AG10803 (cell line): Measurements from ENCODE around the gene KCNG2.

Source experiments
- DNase-seq: peaks from one replicate; pipeline ENCODE4 v3.0.0; 2010; ENCODE audit warnings: low read depth
- H3K4me3 ChIP-seq: 2 replicates; pipeline ENCODE4 v1.5.1; 2011; ENCODE audit warnings: mild to moderate bottlenecking, low read length, control low read depth
- TF ChIP-seq, protein P1 (sequence below): conservative IDR thresholded peaks from 2 replicates; pipeline ENCODE4 v1.5.1; 2011; ENCODE audit warnings: mild to moderate bottlenecking, low read length, control low read depth, inconsistent platforms

KCNG2 gene

DNA sequence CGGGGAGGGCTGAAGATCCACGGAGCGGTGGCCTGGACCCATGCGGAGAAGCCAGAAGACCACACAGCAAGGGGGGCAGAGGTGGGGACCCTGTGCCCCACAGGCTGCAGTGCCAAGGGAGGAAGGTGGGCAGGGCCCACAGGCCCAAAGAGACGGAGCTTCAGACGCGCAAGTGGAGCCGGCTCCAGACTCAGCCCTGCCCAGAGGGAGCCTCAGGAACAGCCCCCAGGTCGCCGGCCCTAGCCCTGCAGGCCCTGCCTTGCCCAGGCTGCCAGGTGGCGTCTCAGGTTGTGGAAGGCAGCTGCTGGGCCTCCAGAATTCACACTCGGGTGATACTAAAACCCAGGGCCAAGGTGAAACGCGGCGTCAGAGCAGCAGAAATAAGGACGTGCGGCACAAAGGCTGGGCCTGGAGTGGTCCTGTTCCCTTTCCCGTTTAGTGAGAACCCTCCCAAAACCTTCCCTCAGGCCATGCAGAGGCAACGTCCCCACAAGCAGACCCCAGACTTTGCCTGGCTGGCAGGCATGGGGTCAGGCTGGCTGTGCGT is 116.9 kb downstream of the KCNG2 start:
- TF ChIP-seq, protein P1, sequence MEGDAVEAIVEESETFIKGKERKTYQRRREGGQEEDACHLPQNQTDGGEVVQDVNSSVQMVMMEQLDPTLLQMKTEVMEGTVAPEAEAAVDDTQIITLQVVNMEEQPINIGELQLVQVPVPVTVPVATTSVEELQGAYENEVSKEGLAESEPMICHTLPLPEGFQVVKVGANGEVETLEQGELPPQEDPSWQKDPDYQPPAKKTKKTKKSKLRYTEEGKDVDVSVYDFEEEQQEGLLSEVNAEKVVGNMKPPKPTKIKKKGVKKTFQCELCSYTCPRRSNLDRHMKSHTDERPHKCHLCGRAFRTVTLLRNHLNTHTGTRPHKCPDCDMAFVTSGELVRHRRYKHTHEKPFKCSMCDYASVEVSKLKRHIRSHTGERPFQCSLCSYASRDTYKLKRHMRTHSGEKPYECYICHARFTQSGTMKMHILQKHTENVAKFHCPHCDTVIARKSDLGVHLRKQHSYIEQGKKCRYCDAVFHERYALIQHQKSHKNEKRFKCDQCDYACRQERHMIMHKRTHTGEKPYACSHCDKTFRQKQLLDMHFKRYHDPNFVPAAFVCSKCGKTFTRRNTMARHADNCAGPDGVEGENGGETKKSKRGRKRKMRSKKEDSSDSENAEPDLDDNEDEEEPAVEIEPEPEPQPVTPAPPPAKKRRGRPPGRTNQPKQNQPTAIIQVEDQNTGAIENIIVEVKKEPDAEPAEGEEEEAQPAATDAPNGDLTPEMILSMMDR = no peak
- H3K4me3 ChIP-seq = no peak overlapping the region
- no peak for DNase-seq

DNA sequence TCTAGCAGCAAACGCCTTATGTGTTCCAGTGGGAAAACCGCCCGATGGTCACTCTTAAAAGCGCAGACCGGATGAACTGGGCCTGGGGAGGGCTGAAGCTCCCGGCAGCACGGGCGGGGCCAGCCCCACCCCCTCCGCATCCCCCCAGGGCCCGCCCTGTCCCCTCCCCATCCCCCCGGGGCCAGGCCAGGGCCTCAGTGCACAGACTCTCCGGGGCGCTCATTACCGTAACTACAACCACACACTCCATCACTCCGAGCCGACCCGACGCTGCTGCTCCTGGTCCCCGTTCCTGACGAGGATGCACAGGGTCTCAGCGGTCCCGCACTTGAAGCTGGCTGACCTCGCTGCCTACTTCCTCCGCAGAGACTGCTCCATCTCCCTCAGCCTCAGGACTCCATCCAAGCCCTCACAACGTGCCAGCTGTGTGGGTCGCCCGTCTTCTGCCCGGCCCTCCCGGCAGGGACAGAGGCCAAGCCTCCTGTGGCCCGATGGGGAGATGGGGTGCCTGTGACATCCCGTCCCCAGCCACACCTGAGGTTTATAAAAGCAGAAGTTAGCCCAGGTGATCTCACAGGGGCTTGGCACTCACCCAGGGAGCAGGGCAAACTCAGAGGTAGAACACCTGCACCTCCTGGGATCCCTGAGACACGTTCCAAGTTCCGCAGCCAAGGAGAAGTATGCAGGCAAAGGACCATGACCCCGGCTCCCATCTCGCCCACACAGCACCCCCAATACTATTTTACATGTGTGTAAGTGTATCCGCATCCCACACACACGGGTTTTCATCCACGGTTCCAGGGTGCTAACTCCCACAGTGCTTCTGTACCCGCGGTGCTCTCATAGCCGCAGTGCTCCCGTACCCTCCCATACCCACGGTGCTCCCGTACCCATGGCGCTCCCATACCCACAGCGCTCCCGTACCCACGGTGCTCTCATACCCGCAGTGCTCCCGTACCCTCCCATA is 117.7 kb downstream of the KCNG2 start:
- TF ChIP-seq, protein P1 = no peak
- no peak for DNase-seq
- H3K4me3 ChIP-seq = no peak overlapping the region

DNA sequence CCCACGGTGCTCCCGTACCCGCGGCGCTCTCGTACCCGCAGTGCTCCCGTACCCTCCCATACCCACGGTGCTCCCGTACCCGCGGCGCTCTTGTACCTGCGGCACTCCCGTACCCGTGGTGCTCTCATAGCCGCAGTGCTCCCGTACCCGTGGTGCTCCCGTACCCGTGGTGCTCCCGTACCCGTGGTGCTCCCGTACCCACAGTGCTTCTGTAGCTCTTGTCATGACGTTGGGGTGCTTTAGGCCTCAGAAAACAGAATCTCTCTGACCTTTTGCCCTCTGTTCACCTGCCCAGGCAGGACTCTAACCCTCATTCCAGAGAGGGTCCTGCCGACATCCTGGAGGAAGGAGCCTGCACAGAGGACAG is 118.4 kb downstream of the KCNG2 start:
- H3K4me3 ChIP-seq = no peak overlapping the region
- DNase-seq = no peak
- TF ChIP-seq, protein P1 = no peak

DNA sequence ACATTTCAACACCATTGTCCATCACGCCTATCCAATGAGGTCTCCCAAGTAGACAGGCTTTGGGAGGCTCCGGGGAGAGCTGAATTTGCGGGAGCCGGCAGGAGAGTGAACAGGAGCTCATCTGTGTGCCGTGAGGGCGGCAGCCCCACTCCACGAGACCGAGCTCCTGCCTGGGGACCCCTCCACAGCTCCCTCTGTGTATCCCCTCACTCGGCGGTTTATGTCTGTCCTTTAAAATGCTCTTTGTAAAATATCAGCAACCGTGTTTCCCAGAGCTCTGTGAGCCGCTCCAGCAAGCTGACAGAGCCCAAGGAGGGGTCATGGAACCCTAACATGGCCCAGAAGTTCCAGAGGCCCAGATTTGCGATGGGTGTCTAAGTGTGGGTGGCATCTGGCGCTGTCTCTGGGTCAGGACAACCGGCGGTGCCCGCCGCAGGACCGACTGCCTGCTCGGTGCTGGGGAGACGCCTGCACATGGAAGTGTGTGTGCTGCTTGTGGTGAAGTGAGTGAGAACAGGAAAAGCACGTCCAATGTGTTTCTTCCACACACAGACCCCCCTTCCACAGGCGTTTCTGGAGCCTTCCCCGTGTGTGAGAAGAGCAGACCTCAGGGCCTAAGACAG is 118.9 kb downstream of the KCNG2 start:
- TF ChIP-seq, protein P1 = no peak
- DNase-seq = no peak
- H3K4me3 ChIP-seq = no peak overlapping the region

DNA sequence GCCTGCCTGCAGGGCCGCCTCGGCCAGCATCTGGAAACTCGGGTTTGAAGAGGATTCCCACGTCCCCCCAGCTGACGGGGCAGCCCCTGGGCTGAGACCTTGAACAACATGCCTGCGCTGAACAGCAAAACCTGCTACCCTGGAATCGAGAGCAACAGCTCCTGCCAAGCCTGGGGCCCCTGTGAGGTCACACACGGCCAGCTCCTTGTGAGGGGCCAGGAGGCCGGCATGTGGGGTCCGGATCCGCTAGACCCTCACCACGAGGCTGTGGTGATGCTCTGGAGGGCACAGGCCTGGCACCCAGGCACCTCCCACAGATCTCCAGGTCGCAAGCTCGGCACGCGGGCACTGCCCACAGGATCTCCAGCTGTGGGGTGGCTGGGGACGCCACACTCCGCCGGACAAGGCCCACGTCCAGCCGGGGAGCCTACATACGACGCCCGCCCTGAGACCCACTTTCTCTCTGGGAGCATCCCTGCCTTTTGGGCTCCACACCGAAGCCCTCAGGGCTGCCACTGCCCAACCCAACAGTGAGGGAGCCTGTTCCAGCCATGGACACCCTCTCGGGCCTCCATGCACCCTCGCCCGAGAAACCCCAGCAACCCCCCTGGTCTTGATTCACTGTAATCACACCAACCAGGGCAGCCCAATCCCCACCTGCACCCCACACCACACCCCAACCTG is 119.6 kb downstream of the KCNG2 start:
- no peak for DNase-seq
- no peak overlapping the region for H3K4me3 ChIP-seq
- TF ChIP-seq, protein P1 = no peak

DNA sequence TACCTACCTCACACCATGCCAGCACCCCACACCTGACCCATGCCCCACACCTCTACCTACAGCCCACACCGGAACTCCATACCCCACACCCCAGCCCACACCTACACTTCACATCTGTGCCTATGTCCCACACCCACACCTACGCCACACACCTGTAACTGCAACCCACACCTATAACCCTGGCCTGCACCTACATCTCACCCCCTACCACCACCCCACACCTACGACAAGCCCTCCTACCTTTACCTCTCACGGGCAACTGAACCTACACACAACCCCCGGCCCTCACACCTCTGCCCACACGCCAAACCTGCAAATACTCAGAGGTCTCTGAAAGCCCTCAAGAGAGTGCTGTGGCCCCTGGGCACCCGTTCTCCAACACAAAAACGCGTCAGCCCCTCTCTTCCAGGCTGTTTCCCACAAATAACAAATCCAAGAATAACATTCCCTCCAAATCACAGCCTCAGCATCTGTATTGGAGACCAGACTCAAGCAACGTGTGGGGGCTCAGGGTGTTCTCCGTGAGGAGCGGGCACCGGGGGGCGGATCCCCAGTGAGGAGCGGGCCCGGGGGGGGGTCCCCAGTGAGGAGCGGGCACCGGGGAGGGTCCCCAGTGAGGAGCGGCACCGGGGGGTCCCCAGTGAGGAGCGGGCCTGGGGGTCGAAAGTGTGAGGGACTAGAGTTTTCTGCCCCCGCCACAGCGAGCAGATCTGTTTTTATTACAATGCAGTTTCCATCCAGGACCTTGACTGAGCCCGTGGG is 120.3 kb downstream of the KCNG2 start:
- TF ChIP-seq, protein P1 = no peak
- H3K4me3 ChIP-seq = no peak overlapping the region
- DNase-seq = no peak
